ENCODE data around the gene DDX27.

DDX27 gene

GRCh38 chr20:49248879-49249665 is 29.9 kb downstream of the DDX27 start:
- DNase-seq: no peak

DNA sequence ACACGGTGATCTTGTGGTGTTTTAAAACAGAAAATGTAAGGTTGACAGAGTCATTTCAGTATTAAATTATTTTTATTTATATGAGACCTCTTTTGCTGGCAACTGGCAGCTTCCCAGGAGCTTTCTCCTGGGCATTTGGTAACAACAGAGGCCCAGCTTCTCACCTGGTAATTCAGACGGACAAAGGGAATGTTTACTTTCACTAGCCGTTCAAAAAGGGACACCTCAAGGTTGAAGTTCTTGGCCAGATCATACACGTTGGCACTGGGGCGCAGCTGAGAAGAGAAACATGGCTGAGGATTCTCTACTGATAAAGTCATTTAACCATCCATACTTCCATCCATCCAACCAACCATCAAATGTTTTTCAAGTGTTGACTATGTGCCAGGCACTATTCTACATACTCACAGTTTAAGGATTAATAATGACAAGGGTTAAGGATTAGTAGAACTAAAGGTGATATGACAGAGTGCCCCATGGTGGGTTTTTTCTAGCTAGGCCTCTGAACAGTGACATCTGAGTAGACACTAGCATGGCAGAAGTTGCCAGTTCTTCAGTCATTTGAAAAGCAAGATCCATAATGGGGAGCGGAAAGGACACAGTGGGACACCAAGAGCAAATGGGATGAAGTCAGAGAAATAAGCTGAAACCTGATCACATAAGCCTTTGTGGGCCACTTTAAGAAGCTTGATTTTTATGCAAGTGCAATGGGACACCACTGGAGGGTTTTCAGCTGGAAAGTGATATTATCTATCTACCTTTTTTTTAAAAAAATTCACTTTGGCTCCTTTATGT is 33.5 kb downstream of the DDX27 start:
- DNase-seq: no peak

DNA sequence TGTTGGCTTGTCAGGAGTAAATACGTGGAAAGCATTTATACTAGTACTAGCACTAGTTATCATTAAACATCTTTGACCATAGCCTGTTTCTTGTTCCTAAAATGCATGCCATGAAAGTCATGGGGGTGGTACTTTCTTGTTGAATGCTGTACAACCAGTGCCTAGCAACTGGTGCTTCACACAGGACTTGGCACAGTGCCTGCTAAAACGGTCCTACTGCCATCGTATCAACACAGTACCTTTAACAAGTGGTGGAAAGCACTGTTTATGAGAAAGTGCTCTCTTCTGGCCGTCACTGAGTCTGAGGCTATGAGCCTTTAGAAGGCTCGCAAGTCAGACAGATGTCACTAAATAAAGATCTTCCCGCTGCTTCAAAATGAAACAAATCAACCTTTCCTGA is 37.0 kb downstream of the DDX27 start:
- no peak for DNase-seq

GRCh38 chr20:49259284-49259683 is 40.1 kb downstream of the DDX27 start:
- no peak for DNase-seq

DNA sequence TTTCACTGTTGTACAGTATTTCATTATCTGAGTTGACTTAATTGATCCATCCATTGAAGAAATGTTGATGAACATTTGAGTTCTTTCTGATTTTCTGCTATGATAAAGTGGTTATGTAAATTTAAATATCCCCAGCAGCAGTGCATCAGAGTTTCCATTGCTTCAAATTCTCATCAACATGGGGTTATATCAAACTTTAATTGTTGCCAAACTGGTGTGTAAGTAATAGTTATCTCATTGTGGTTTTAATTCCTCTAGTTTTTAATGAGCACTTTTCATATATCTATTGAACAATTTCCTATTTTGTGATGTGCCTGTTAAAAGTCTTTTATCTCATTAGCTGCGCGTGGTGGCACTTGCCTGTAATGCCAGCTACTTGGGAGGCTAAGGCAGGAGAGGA is 40.6 kb downstream of the DDX27 start:
- no peak for DNase-seq

DNA sequence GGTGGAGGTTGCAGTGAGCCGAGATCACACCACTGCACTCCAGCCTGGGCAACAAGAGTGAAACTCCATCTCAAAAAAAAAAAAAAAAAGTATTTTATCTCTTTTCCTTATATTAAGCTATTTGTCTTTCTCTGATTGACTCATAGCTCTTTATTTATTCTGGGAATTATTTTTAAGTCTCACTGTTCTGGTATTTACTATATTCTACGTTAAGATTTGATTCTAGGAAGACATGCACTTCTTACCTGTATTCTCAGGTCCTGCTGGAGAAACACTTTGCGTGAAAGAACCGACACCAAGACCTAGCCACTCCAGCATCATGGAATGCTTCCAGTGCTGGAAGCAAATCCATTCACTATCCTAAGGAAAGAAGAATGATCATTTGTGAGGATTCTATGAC is 41.0 kb downstream of the DDX27 start:
- no peak for DNase-seq

GRCh38 chr20:49261173-49261572 is 42.0 kb downstream of the DDX27 start:
- no peak for DNase-seq

DNA sequence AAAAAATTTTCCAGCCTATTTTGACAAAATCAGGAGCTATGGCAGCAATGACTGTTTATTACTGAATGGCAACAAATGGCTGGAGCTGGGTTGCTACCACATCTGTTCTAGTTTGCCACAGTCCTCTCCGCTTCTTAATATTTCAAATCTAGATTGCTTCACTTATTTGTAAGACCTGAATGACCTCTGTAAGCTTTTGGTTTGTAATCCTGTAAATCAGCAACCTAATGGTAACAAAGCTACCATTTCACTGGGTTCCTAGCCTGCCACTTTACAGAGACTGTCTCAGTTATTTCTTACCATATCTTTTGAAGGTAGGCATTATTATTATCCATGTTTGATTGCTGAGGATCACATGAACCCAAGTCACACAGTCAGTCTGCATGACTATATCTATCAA is 43.2 kb downstream of the DDX27 start:
- DNase-seq: no peak

DNA sequence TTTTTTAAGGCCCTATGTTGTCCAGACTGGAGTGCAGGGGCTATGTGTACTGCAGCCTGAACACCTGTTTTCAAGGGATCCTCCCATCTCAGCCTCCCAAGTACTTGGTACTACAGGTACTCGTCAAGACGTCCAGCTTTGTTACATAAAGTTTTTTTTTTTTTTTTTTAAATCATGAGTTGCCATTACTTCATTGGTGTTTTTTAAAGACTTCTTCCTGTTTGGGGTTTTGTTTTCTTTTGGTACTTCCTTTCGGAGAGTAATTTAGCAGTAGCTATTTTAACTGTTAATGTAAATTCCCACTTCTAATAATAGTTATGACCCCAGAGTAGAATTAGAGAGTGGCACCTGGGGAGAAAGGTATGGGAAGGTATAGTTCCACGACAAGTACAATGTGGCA is 48.1 kb downstream of the DDX27 start:
- peak; percentile 34 to 65 for DNase-seq

- DNase-seq: no peak
Observed at GRCh38 chr20:49268600-49269365, 49.6 kb downstream of the DDX27 start.

- DNase-seq: no peak
Observed at GRCh38 chr20:49270177-49270576, 51.0 kb downstream of the DDX27 start.

GRCh38 chr20:49270736-49271135 is 51.5 kb downstream of the DDX27 start:
- DNase-seq: no peak

GRCh38 chr20:49272654-49273053 is 53.4 kb downstream of the DDX27 start:
- DNase-seq: no peak

- DNase-seq: no peak
Observed at GRCh38 chr20:49273696-49274277, 54.6 kb downstream of the DDX27 start.

- peak; percentile 31 to 33 for DNase-seq
Observed at GRCh38 chr20:49275216-49275615, 56.0 kb downstream of the DDX27 start.

DNA sequence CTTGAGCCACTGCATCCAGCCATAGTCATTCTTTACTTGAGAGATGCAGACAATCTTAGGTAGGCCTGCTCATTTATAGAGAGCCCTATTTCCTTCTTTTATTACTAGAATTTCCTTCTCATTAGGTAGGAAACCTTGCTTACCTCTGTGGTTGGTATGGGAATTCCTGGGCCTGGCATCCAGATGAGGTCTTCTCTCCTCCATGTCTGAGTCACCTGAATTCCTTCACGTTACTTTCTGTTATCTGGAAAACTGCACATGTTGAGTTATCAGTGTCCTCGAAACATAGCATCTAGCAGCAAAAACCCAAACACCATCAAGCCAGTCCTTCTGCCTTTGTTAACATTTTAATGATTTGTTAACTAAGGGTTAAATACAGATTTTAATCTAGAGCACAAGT is 56.4 kb downstream of the DDX27 start:
- DNase-seq: no peak

DNA sequence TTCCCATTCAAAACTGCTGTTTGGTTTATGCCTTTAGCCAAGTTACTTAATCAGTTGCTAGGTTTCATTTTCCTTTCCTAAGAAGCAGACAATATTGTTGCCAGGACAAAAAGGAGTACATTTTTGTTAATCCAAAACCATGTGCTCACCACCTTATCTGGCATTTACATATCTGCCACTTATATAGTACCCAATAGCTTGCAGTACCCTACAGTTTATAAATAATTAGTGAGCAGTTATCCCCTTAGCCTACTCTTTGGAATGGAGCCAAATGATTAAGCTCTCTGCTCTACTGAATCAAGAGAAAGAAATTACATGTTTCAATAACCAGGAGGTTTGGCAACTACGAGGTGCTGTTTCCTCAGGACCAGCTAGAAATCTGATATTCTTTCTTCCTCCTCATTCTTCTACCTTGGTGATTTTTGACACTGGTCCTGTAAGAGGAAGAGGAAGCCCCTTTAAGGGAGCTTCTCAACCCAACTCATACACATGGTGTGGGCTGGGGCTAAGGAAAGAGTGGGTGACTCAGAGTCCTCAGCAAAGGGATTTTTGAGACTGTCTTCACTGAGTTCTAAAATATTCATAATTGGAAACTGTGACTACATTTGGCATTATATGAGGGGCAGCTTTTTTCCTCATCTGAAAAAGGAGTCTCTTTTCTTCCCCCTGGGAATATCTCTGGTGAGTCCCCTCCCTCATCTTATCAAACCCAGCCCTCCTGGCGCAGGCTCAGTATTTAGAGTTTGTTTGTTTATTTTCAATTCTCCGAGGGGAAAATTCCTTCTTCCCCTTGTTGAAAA is 57.1 kb downstream of the DDX27 start:
- peak; percentile 87 to 92 for DNase-seq

- peak; percentile 56 to 63 for DNase-seq
Observed at GRCh38 chr20:49276961-49277785, 58.0 kb downstream of the DDX27 start.

DNA sequence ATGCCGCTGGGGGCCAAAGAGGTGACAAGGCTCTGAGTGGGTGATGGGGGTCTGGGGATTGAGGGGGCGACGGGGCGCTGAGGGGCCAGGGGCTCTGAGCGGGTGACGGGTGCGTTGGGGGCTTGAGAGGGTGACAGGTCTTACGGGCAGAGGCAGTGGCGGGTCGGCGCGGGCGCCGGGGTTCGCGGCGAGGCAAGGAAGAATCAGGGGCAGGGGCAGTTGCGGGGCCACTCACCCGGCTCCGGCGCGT is 58.5 kb downstream of the DDX27 start:
- DNase-seq: no peak

- DNase-seq: peak; percentile 98 to 100
Observed at GRCh38 chr20:49278036-49278817, 59.0 kb downstream of the DDX27 start, which contains the start of gene ZNFX1. Gene ZNFX1 (minus strand): TSS chr20:49278057. CDS start chr20:49275839, 2,218 bp downstream.
